HepG2 (cell line): Measurements from ENCODE around the gene TMEM107. TPM values are rescaled to one million over a fixed set of nuclear protein-coding genes. Genes with fewer than 3 reads are reported as not detected.
A peak's percentile ranks its signal among the peaks of the same experiment; 100 is the strongest.

Source experiments
- KMT2A ChIP-seq: sonication (generic); formaldehyde crosslinking; IDR thresholded peaks from 2 replicates; pipeline ENCODE4 v1.4.0; 2020; ENCODE audit warnings: missing genetic modification reagents
- MAZ ChIP-seq, 2 experiments: sonication (generic) in 1 of 2; formaldehyde crosslinking in 1 of 2; IDR thresholded peaks; 2 replicates each; pipeline versions ENCODE4 v1.5.0 to v1.6.1; 2012 to 2020; ENCODE audit warnings: low read depth in 2 of 2, mild to moderate bottlenecking in 2 of 2, borderline replicate concordance in 1 of 2, improper control_type of control experiment in 1 of 2, low read length in 1 of 2, missing genetic modification reagents in 1 of 2, moderate library complexity in 1 of 2
- MBD4 ChIP-seq: IDR thresholded peaks from 2 replicates; pipeline ENCODE4 v1.6.1; 2012; ENCODE audit warnings: low read length, inconsistent platforms, borderline replicate concordance
- ZFP62 ChIP-seq: sonication (generic); formaldehyde crosslinking; IDR thresholded peaks from 2 replicates; pipeline ENCODE4 v1.4.0; 2020; ENCODE audit warnings: missing genetic modification reagents
- ZIK1 ChIP-seq: sonication (generic); formaldehyde crosslinking; IDR thresholded peaks from 2 replicates; pipeline ENCODE4 v1.5.0; 2020; ENCODE audit warnings: mild to moderate bottlenecking, low read depth, missing genetic modification reagents, borderline replicate concordance
- ZNF234 ChIP-seq: sonication (generic); formaldehyde crosslinking; conservative IDR thresholded peaks from 2 replicates; pipeline ENCODE4 v1.5.1; 2020; ENCODE audit warnings: mild to moderate bottlenecking, missing genetic modification reagents
- ZNF333 ChIP-seq: sonication (generic); formaldehyde crosslinking; IDR thresholded peaks from 2 replicates; pipeline ENCODE4 v1.4.0; 2020; ENCODE audit warnings: mild to moderate bottlenecking, missing genetic modification reagents, borderline replicate concordance
- ZNF557 ChIP-seq: sonication (generic); formaldehyde crosslinking; IDR thresholded peaks from 2 replicates; pipeline ENCODE4 v1.4.0; 2020; ENCODE audit warnings: missing genetic modification reagents
- ZSCAN30 ChIP-seq: sonication (generic); formaldehyde crosslinking; IDR thresholded peaks from 2 replicates; pipeline ENCODE4 v1.5.0; 2020; ENCODE audit warnings: mild to moderate bottlenecking, missing genetic modification reagents
- polyA plus RNA-seq, 8 experiments: library from polyadenylated mRNA; depleted of rRNA in 3 of 8; stranded (reverse) in 7 of 8; unstranded in 1 of 8; fragments of >200 nt; fragmentation: Illumina TruSeq in 4 of 8; extraction: Trizol in 4 of 8; gene quantifications; 2 replicates each; pipeline versions ENCODE4 v1.2.1 to v1.2.3, GENCODE V29; 2011 to 2016; ENCODE audit warnings: low read depth in 4 of 8, missing spikeins in 1 of 8, mixed read lengths in 1 of 8; ENCODE audit not compliant: insufficient read depth in 1 of 8
- total RNA-seq, 5 experiments: library from RNA; depleted of rRNA; stranded (reverse); fragments of >200 nt; fragmentation: Illumina TruSeq; extraction: Trizol; gene quantifications; 2 replicates each; pipeline ENCODE4 v1.2.3, GENCODE V29; 2016; ENCODE audit warnings: low read depth in 1 of 5
- TF ChIP-seq, protein P1 (sequence below): sonication (generic); formaldehyde crosslinking; IDR thresholded peaks from 2 replicates; pipeline ENCODE4 v1.5.0; 2020; ENCODE audit warnings: mild to moderate bottlenecking, missing genetic modification reagents
- TF ChIP-seq, protein P2 (sequence below): sonication (generic); formaldehyde crosslinking; IDR thresholded peaks from 2 replicates; pipeline ENCODE4 v1.5.0; 2020; ENCODE audit warnings: missing genetic modification reagents, mild to moderate bottlenecking, borderline replicate concordance
- TF ChIP-seq, protein P3 (sequence below): sonication (generic); formaldehyde crosslinking; IDR thresholded peaks from 2 replicates; pipeline ENCODE4 v1.9.0; 2021; ENCODE audit warnings: mild to moderate bottlenecking, missing genetic modification reagents
- TF ChIP-seq, protein P4 (sequence below): sonication (generic); formaldehyde crosslinking; IDR thresholded peaks from 2 replicates; pipeline ENCODE4 v1.5.0; 2020; ENCODE audit warnings: missing genetic modification reagents
- TF ChIP-seq, protein P5 (sequence below): sonication (generic); formaldehyde crosslinking; conservative IDR thresholded peaks from 2 replicates; pipeline ENCODE4 v1.4.0; 2020; ENCODE audit warnings: missing genetic modification reagents

Gene TMEM107
- total and polyA plus RNA-seq, 2 of the 13 experiments (the other 11 are each of a cell fraction or from before 2014, with no cell fraction given) = 7.2 to 15.3 TPM

DNA sequence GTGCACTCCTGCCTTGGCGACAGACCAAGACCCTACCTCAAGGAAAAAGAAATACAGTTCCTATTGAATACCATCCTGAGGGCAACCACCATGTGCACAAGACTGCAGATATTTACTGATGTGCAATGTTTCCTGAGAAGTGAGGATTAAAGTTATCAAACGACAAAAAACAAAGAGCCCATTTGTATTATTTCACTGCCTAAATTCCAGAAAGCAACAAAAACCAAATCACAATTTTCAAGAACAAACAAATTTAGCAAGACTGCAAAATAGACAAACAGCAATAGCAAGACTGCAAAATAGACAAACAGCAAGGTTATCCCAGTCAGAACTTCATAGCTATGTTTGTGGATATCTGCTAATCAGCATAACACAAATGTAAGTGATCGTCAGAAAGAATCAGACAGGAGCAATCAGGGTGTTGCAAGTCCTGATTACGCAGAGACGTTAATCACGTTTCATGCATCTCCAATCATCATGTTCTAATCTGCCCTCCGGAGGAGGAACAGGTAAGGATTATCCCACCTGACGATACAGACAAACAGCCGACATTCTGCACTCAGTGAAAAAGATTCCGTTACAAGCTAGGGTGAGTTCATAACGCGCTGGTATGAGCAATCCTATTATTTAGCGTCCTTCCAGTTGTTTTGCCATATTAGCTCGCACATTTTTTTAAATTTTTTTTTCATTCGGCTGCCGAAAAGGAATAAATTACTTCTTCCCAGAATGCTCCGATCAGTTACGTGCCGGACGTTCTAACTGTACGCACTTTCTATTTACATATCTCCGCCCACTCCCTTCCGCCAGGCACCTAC is 2.9 kb downstream of the TMEM107 start (continued):
- TF ChIP-seq KMT2A (CRISPR knock-in tag) = peak; percentile 83
- TF ChIP-seq, protein P1, sequence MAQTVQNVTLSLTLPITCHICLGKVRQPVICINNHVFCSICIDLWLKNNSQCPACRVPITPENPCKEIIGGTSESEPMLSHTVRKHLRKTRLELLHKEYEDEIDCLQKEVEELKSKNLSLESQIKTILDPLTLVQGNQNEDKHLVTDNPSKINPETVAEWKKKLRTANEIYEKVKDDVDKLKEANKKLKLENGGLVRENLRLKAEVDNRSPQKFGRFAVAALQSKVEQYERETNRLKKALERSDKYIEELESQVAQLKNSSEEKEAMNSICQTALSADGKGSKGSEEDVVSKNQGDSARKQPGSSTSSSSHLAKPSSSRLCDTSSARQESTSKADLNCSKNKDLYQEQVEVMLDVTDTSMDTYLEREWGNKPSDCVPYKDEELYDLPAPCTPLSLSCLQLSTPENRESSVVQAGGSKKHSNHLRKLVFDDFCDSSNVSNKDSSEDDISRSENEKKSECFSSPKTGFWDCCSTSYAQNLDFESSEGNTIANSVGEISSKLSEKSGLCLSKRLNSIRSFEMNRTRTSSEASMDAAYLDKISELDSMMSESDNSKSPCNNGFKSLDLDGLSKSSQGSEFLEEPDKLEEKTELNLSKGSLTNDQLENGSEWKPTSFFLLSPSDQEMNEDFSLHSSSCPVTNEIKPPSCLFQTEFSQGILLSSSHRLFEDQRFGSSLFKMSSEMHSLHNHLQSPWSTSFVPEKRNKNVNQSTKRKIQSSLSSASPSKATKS (CRISPR knock-in tag) = peak; percentile 50; the same call in 1 of the 2 replicates
- 0 out of 2 replicates have a peak, but pooled peaks have one; percentile 61 for TF ChIP-seq MAZ (IDR thresholded peaks at IDR 0.05; ENCODE audit: borderline replicate concordance, low read depth, low read length)
- TF ChIP-seq MAZ (CRISPR knock-in tag; IDR thresholded peaks at IDR 0.05; ENCODE audit: low read depth) = peak; percentile 89
- TF ChIP-seq ZNF557 (CRISPR knock-in tag) = peak; percentile 99
- TF ChIP-seq, protein P2, sequence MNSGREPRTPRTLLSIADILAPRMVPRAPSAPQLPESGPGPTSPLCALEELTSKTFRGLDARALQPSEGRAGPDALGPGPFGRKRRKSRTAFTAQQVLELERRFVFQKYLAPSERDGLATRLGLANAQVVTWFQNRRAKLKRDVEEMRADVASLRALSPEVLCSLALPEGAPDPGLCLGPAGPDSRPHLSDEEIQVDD (CRISPR knock-in tag) = no peak
- 0 out of 2 replicates have a peak, but pooled peaks have one; percentile 75 for TF ChIP-seq ZNF234 (CRISPR knock-in tag)
- no peak; the same call in 1 of the 2 replicates for TF ChIP-seq ZSCAN30
- no peak for TF ChIP-seq ZNF333 (CRISPR knock-in tag)
- TF ChIP-seq, protein P3, sequence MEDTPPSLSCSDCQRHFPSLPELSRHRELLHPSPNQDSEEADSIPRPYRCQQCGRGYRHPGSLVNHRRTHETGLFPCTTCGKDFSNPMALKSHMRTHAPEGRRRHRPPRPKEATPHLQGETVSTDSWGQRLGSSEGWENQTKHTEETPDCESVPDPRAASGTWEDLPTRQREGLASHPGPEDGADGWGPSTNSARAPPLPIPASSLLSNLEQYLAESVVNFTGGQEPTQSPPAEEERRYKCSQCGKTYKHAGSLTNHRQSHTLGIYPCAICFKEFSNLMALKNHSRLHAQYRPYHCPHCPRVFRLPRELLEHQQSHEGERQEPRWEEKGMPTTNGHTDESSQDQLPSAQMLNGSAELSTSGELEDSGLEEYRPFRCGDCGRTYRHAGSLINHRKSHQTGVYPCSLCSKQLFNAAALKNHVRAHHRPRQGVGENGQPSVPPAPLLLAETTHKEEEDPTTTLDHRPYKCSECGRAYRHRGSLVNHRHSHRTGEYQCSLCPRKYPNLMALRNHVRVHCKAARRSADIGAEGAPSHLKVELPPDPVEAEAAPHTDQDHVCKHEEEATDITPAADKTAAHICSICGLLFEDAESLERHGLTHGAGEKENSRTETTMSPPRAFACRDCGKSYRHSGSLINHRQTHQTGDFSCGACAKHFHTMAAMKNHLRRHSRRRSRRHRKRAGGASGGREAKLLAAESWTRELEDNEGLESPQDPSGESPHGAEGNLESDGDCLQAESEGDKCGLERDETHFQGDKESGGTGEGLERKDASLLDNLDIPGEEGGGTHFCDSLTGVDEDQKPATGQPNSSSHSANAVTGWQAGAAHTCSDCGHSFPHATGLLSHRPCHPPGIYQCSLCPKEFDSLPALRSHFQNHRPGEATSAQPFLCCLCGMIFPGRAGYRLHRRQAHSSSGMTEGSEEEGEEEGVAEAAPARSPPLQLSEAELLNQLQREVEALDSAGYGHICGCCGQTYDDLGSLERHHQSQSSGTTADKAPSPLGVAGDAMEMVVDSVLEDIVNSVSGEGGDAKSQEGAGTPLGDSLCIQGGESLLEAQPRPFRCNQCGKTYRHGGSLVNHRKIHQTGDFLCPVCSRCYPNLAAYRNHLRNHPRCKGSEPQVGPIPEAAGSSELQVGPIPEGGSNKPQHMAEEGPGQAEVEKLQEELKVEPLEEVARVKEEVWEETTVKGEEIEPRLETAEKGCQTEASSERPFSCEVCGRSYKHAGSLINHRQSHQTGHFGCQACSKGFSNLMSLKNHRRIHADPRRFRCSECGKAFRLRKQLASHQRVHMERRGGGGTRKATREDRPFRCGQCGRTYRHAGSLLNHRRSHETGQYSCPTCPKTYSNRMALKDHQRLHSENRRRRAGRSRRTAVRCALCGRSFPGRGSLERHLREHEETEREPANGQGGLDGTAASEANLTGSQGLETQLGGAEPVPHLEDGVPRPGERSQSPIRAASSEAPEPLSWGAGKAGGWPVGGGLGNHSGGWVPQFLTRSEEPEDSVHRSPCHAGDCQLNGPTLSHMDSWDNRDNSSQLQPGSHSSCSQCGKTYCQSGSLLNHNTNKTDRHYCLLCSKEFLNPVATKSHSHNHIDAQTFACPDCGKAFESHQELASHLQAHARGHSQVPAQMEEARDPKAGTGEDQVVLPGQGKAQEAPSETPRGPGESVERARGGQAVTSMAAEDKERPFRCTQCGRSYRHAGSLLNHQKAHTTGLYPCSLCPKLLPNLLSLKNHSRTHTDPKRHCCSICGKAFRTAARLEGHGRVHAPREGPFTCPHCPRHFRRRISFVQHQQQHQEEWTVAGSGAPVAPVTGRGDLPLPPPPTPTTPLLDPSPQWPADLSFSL (CRISPR knock-in tag) = no peak
- TF ChIP-seq MBD4 = peak; percentile 97
- TF ChIP-seq ZIK1 (CRISPR knock-in tag) = 0 out of 2 replicates have a peak, but pooled peaks have one; percentile 45
- TF ChIP-seq ZFP62 = peak; percentile 97; the same call in 1 of the 2 replicates
- TF ChIP-seq, protein P4, sequence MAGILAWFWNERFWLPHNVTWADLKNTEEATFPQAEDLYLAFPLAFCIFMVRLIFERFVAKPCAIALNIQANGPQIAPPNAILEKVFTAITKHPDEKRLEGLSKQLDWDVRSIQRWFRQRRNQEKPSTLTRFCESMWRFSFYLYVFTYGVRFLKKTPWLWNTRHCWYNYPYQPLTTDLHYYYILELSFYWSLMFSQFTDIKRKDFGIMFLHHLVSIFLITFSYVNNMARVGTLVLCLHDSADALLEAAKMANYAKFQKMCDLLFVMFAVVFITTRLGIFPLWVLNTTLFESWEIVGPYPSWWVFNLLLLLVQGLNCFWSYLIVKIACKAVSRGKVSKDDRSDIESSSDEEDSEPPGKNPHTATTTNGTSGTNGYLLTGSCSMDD (CRISPR knock-in tag) = no peak
- TF ChIP-seq, protein P5, sequence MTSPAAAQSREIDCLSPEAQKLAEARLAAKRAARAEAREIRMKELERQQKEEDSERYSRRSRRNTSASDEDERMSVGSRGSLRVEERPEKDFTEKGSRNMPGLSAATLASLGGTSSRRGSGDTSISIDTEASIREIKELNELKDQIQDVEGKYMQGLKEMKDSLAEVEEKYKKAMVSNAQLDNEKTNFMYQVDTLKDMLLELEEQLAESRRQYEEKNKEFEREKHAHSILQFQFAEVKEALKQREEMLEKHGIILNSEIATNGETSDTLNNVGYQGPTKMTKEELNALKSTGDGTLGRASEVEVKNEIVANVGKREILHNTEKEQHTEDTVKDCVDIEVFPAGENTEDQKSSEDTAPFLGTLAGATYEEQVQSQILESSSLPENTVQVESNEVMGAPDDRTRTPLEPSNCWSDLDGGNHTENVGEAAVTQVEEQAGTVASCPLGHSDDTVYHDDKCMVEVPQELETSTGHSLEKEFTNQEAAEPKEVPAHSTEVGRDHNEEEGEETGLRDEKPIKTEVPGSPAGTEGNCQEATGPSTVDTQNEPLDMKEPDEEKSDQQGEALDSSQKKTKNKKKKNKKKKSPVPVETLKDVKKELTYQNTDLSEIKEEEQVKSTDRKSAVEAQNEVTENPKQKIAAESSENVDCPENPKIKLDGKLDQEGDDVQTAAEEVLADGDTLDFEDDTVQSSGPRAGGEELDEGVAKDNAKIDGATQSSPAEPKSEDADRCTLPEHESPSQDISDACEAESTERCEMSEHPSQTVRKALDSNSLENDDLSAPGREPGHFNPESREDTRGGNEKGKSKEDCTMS (CRISPR knock-in tag) = peak; percentile 94; the same call in 1 of the 2 replicates
